Middle frontal gyrus (tissue), 1 donor: ENCODE results near the gene PRKCE.

Source experiments
- DNase-seq: peaks from one replicate; pipeline ENCODE4 v3.0.0-alpha.2; 2015; ENCODE audit warnings: low spot score; ENCODE audit errors: extremely low spot score

Gene PRKCE

DNA sequence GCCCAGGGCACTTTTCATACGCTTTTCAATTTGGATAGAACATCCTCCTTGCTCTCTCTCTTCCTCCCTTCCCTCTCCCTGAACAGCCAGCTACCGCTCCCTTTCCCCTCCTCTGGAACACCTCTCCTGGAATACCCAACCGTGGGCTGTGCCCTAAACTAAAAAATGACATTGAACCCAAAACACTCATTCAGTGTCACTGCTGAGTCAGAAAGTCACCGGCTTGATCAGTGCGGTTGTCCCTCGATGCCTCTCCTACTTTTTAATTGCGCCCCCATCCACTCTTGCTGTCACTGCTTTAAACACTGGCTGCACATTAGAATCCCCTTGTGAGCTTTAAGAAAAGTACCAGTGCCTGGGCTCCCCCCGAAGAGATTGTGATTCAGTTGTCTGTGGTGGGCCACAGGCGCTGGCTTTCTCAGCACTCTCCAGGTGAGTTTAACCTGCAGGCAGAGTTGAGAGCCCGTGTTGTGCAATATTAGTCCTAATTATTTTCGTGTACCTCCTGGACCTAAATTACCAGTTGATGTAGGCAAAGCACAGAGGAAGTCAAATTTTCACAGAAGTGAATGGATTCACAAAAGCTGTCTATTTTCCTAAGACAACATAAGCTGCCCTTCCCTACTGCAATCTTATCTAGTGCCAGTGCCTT lies 302.0 kb downstream of the PRKCE start:
- DNase-seq: no peak

DNA sequence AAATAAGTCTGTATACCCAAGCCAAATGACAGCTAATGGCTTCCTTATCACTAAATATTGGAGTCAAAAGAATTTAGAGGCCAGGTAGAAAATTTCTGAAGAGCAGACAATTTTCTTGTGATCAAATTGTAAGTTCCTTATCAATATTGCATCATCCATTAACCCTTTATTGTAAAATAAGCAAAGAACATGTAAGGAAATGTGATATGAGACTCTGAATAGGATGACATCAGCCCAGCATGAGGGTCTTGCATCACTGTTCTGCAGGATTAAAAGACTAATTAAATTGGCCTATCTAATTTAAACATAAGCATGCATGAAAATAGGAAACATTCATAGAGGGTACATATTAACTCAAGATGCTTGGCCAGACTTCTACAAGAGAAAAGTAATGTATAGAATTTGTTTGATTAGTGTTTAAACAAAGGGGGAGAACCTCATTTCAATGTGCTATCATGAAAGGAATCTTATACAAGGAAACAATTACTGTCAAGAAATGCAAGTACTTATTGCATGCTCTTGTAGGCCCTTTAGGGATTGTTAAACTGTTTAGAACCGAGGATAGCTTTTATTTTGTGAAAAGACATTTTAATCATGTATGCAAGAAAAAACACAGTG lies 302.9 kb downstream of the PRKCE start:
- DNase-seq: no peak

DNA sequence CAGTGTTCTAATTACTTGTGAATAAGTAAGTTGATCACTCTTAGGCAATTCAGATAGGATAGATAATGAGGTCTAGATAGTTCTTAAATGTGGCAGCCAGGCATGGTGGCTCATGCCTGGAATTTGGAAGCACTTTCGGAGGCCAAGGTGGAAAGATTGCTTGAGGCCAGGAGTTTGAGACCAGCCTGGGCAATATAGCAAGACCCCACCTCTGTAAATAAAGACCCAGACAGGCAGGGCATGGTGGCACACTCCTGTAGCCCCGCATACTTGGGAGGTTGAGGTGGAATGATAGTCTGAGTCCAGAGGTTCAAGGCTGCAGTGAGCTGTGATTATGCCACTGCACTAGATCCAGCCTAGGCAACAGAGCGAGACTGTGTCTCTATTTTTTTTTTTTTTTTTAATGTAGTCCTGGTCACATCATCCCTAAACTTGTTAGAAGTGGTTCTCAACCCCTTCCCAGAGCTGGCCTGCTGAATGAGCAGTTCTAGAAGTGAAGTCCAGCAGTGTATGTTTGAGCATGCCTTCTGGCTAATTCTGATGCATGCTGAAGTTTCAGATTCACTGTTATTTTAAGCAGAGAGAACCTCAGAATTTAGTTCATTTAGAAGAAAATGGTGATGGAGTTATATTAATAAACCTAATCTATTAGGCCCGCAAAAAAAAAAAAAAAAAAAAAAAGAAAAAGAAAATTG lies 306.2 kb downstream of the PRKCE start:
- DNase-seq: no peak

DNA sequence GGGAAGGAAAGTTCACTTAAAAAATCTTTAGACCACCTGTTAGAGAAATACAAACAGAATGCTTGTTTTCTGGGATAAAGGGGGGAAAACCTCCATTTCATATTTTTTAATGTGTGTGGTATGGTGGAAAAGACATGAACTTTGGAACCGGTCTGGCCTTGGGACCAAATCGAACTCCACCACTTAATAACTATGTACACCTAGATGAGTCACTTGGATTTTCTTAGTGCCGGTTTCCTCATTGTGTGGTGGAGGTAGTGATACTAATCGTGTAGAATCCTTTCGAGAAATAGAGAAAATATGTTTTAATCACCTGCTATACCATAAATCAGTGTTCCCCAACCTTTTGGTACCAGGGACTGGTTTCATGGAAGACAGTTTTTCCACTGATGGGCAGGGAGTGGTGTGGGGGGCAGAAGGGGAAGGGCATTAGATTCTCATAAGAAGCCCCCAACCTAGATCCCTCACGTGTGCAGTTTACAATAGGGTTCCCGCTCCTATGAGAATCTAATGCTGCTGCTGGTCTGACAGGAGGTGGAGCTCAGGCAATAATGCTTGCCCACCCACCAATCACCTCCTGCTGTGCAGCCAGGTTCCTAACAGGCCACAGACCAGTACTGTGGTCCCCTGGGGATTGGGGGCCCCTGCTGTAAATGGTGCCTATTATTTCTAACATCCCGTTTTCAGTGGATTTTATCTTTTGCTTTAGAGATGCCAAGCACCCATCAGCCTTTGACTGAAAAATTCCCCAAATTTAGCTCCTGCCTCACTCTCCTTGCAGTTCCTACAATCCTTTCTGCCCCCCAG lies 308.8 kb downstream of the PRKCE start:
- DNase-seq: no peak

DNA sequence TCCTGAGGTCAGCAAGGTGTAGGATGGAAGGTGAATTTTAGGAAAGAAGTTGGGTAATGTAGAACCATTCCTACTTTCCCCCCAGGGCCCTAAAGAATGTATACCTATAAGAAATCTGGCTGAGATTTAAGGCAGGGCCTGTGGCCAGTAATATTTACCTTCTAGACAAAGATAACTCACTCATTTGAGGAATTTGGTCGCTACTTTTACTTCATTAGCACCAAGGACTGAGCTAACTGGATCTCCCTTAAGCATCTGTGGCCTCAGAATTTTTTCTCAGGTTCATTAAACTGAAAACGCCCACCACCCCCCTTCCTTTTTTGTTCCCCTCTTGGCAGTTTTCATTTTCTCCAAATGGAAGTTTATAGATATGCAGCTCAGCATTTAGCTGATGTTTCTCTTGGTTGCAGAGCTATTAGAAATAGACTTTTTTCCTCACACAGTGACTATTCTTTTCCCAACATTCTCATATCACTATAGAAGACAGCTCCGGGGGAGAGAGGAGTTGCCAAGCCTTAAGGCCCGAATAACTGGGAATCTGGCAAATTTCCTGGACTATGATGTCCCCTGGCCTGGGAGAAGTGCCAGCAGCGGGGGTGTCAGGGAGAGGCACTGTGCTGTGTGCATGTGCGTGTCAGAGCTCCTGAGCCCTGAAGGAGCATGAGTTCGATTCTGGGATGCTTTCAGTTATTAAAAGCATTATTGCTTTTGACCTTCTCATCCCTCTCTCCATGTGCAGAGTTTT lies 310.9 kb downstream of the PRKCE start:
- peak; percentile 24 for DNase-seq

DNA sequence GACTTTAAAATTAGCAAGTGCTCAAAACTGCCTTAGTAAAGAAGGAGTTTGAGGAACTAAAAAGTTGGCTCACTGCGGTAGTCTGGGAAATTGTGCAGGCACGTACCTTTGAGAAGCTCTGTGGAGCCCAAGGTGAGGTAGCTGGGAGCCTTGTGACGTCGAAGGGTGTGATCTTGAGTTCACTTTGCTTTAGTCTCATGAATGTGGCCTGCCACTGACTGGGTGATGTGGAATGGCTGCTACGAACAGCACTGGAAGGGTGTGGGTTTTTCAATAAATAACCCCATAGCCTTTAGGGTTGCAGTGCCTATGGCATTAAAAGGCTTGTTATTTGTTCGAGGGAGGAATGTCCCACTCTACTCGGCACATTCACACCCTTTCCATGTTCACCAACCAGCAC lies 312.3 kb downstream of the PRKCE start:
- DNase-seq: no peak

DNA sequence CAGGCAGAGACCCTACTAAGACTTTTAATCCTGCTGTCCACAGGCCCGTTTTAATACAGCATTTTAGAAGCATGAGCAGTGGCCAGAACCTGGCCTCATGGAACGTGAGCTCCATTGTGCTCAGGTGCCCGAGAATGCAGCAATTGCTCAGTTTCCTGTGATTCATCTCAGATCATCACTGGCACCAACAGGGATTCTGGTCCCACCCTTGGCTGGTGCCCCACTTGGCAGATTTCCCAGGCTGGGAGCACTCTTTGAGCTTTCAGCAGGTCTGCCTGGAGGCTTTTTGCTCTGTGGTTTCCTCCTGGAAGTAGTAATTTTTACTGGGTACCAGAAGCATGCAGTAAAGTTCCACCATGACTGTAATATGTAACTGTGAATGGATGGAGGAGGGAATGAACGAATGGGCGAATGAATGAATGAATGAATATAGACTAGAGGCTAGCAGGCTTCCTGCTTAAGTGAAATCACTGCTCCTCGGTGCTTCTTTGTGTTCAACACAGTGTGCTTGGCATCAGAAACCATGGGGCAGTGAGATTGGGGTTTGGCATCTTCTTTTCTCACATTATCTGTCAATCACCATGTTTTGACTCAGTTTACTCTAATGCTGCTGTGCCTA lies 312.9 kb downstream of the PRKCE start:
- DNase-seq: no peak

DNA sequence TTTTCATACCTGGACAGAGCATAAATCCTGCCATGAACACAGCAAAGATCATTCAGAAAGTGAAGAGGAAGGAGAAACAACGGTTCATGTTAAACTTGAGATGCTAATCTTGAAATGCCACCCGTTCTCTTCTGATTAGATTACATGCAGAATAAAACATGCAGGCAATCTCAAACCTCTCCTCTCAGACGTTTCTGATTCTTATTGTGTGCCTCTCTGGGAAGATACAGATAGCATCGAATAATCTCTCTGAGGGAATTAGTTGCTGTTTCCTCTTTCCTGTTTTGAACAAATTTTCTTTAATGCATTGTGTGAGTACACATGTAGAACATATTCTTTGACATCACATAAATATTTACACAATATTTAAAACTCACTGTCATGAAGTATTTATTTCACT lies 313.4 kb downstream of the PRKCE start:
- no peak for DNase-seq

DNA sequence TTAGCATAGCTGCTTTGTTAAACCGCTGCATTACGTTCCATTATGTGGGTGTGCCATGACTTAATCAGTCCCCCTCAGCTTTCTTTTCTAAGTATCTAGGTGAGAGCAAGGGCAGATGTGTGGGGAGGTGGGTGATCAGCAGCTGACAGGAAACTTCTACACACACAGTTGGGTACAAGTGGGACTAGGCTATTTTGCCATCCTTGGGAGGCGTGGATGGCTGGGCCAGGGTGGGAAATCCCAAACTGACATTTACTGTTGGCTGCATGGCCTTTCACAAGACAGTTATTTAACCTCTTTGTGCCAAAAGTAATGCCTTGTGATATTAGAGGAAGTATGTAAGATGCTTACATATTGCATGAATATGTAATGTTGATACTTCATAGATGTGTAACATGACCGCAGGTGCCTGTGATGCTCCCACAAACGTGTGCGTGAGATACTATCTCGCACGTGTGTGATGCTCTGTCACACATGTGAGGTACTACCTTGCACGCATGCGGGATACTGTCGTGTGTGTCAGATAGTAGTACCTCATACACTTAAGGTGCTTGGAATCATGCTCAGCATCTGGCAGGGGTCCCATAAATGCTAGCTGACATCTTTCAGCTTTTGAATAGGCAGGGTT lies 314.5 kb downstream of the PRKCE start:
- no peak for DNase-seq

DNA sequence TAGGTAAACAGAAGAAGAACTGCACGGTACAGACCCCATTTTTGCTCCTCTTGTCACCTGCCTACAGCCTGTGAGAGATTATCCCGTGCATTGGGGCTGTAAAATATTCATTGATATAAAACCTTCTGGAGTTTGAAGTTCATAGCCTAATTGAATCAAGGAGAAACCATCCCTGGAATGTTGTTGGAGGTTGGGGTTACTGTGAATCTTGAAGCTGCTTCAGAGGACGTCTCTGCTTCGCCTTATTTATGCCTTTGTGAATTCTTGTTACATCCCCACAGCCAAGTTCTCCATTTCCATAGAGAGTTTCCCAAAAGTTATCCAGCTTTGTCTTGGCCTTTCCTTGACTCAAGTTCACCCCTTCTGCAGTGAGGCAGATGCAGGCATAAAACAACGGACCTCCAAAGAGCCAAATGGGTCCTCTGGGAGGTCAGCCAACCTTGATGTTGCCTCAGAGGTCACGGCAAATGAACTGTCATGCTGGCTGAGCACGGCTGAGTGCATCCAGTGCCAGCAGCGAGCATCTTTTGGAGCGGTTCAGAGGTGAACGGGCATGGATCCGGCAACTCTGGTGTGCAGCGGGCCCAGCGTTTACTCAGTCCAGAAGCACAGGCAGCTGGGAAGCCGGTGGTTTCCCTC lies 317.6 kb downstream of the PRKCE start:
- DNase-seq: no peak

DNA sequence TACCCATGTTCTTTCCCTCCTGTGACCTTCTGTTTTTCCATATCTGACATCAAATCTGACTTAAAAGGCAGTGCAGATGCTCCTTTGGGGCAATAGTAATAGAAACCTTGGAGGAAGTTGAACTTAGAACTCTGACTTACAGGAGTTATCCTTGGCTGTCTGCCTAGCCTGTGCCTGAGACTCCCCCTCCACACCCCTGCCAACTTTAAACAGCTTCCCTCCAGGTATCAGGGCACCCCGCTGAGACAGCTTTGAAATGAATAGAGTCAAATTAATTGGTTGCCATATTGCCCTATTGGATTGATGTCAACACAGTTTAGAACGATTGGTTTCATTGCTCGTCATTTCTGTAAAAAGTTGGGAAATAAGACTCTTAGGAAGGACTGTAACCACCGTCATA lies 322.0 kb downstream of the PRKCE start:
- no peak for DNase-seq

DNA sequence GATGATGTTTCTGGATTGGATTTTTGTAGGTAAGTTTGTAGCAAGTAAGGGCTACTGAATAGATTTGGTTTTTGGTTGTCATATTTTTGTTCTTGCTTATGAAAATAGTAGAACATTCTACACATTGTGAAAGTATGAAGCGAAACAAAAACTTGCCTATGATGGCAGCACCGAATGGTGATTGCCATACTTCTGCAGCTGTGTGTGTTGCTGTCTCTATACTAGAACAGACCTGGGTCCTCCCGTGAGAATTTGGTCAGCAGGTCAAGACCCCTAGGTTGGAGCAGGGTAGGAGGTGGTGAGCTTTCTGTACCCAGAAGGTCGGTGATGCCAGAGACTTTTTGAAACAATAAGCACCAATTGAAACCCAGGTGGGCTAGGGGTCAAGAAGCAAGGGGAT lies 322.6 kb downstream of the PRKCE start:
- no peak for DNase-seq

DNA sequence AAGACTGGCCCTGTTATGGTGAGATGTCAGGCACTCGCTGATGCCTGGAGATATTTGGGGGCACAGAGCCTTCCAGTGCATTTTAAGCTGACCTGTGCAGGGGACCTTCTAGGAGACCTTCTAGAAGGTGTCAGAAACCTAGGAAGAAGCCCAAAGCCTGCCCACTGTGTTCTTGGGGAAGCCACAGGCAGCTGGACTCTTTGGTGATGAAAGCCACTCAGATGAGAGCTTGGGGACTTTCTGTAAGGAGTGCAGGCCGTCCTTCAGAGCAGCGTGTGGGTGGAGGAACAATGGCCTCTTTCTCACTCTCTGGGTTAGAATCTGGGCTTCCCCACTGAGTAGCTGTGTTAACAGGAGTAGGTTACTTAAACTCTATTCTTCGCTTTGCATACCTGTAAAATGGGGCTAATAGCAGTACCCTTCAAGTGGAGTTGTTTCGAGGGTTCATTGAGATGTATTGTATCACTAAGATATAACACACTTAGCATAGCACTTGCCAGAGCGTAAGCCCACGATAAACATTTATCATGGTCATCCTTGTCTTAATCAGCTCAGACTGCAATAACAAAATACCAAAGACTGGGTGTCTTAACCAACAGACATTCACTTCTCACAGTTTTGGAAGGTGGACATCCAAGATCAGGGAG lies 323.4 kb downstream of the PRKCE start:
- DNase-seq: no peak

DNA sequence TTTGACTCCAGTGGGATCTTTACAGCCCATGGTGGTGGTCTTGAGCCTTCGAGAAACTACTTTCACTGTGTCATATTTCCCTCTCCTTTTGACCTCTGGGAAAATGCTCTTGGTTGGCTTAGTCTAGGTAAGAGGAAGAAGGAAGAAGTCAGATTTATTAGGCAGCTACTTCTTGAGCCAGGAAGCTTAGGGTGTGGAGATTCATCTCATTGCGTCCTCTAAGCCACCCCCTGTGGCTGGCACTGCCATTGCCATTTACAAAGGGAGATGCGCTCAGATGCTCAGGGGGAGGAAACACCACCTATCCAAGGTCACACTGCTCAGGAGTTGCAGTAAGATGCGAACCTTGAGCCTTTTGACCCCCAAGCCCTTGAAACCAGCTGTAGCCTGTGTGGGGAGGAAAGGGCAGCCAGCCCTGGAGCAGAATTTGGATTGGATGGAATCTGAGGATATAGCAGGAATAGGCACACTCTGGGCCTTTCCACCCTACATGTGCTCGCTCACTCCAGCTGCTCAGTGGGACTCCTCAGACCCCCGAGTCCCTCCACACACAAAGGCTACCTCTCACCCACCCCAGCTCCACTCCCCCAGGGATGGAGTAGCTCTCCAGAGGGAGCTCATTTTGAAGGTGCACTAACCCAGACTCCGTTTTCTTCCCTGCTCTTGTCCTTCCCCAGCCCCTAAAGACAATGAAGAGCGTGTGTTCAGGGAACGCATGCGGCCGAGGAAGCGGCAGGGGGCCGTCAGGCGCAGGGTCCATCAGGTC lies 324.5 kb downstream of the PRKCE start:
- DNase-seq: no peak

DNA sequence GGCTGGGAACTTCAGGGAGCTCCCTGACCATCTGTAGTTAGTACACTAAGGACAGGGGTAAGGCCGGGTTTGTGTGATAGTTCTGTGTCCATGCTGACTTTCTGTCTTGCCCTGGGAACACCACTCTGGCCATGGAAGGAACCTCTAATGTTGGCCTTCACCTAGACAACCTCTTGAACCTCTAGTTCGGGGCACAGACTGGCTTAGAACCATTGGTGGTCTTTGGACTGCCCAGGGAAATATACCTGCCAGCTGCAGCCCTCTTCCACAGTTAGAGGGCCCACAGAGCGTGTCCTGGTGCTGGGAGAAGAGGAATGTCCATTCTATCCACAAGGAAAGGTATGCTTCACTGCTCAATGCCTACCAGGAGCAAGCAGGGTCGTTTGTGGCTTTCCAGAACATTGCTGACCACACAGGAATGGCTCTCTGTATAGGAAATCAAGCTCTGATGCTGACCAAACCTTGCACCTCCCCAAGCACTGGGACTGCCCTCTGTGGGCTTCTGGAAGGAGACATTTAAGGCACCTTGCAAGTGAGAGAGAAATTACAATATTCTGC lies 326.9 kb downstream of the PRKCE start:
- no peak for DNase-seq

DNA sequence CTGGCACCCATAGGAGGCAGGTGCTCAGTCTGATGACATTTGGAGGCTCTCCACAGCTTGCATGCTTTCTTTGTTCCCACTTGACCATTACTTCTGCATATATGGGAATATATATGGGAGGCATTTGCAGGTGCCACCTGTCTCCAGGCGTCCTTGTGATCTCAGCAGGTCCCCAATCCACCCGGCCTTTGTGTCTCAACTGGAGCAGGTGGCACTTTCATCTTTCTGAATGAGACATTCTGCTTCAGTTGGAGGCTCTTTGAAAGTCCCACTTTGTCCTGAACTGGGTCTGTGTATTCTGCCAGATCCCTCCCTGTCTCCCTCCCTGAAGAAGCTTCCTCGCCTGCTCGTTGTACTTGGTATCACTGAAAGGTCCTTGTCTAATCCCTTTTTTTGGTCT lies 327.6 kb downstream of the PRKCE start:
- DNase-seq: no peak

DNA sequence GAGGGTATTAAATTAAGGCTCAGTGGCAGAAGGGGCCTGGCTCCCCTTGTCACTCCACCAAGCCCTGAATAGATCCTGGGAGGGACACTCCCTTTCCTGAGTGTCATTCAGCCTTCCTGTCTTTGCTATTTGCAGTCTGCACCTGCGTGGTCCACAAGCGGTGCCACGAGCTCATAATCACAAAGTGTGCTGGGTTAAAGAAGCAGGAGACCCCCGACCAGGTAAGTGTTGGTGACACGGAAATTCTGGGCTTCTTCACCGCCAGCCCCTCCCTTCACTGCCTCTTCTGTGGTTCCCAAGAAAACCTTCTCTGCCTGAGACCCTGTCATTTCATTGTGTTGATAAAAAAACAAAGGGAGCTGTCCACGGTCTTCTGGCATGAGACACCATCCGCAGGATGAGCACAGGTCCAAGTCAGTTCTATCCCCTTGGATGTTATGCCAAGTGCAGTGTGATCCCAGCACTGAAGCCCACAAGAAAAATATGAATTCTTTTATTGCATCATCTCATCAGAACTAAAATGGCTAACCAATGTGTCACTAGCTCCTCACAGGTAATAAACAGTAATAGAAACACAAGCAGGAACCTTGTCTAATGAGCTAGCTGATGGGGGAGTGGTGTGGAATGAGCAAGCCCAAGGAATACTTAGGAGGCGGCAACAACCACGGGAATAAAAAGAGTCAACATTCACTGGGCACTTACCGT lies 328.8 kb downstream of the PRKCE start:
- no peak for DNase-seq
